GM21825 (cell line): Measurements from ENCODE around the gene SAMD4A.

Experiments used
- ATAC-seq: cut with Tn5 transposase; IDR thresholded peaks from one replicate; pipeline ENCODE4 v1.9.1; 2021; ENCODE audit warnings: mild to moderate bottlenecking, moderate library complexity; ENCODE audit not compliant: unreplicated experiment

Gene SAMD4A, protein sequence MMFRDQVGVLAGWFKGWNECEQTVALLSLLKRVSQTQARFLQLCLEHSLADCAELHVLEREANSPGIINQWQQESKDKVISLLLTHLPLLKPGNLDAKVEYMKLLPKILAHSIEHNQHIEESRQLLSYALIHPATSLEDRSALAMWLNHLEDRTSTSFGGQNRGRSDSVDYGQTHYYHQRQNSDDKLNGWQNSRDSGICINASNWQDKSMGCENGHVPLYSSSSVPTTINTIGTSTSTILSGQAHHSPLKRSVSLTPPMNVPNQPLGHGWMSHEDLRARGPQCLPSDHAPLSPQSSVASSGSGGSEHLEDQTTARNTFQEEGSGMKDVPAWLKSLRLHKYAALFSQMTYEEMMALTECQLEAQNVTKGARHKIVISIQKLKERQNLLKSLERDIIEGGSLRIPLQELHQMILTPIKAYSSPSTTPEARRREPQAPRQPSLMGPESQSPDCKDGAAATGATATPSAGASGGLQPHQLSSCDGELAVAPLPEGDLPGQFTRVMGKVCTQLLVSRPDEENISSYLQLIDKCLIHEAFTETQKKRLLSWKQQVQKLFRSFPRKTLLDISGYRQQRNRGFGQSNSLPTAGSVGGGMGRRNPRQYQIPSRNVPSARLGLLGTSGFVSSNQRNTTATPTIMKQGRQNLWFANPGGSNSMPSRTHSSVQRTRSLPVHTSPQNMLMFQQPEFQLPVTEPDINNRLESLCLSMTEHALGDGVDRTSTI

DNA sequence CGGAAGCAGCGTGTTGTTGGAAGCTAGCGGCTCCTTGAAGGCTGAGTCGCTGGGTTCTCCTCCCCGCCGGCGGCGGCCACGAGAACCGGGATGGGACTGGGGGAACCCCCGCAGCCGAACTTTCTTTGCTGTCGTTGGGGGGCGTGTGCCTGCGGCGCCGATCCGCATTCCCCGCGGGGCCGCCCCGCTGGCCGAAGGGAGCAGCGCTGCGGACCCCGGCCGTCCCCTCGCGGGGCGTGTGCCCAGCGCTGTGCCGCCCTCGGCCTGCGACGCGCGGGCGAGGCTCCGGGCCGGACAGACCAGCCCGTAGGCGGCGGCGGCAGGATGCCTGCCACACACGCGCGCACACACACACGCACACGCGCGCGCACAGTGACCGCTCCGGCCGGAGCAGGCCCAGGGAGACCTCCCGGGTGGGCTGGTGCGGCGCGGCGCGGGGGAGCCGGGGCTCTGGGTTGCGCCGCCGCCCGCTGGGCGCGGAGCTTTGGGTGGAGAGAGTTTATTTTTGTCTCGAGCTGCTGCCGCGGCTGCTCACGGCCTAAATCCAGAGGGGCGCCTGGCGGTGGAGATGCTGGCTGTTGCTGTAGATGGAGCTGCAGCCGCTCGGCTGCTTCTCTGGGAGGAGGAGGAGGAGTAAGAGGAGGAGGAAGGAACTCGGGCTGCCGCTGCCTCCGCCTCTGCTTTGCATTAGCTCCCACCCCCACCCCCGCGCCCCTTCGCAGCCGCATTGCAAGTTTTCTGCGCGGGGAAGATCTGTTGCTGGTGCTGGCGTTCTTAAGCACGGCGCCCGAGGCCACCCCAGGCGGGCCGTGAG is at the start of gene SAMD4A:
TSS of gene SAMD4A (plus strand) at position 719 of the 814 bp plus-strand sequence. CDS start 789 bp downstream, outside the sequence.
- ATAC-seq = peak; percentile 31

DNA sequence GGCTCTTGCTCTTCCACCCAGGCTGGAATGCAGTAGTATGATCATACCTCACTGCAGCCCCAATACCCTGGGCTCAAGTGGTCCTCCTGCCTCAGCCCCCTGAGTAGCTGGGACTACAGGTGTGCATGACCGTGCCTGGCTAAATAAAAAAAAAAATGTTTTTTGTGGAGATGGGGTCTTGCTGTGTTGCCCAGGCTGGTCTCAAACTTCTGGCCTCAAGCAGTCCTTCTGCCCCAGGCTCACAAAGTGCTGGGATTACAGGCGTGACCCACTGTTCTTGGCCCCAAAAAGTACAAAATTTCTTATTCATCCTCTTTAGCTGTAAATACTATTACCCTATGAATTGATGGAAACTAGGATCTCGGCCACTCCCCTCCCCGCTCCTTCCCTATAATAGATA is 42.5 kb upstream of the SAMD4A start:
- no peak for ATAC-seq

DNA sequence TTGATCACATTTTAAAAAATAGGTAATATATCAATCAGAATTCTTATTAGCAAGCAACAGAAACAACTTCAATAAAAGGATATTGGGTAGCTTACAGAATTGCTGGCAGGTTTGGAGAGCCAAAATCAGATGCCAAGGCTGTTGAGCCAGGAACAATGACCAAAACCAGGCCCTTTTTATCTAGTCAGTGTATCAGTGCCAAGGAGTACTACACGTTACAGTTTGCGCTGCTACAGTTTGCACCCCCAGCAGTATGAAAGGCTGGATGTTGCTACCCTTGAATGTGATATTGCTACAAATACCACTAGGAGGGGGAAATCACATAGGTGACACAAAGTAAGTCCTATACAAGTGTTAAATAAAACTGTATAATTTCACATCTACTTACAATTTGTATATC is 38.0 kb upstream of the SAMD4A start:
- ATAC-seq = no peak

DNA sequence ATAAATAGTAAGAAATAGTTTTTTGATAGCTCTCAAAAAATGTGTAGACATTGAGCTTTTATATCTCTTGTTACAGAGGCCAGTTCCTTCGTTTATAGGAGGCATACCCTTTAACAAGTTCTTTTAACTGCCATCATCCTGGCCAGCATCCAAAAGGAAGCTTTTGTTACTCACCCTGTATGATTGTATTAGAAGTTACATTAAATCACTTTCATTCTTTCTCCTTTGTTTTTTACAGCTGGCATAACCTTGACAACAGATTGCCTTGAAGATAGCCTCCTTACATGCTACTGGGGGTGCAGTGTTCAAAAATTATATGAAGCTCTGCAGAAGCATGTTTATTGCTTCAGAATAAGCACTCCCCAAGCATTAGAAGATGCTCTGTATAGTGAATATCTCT is 37.1 kb upstream of the SAMD4A start:
- no peak for ATAC-seq

DNA sequence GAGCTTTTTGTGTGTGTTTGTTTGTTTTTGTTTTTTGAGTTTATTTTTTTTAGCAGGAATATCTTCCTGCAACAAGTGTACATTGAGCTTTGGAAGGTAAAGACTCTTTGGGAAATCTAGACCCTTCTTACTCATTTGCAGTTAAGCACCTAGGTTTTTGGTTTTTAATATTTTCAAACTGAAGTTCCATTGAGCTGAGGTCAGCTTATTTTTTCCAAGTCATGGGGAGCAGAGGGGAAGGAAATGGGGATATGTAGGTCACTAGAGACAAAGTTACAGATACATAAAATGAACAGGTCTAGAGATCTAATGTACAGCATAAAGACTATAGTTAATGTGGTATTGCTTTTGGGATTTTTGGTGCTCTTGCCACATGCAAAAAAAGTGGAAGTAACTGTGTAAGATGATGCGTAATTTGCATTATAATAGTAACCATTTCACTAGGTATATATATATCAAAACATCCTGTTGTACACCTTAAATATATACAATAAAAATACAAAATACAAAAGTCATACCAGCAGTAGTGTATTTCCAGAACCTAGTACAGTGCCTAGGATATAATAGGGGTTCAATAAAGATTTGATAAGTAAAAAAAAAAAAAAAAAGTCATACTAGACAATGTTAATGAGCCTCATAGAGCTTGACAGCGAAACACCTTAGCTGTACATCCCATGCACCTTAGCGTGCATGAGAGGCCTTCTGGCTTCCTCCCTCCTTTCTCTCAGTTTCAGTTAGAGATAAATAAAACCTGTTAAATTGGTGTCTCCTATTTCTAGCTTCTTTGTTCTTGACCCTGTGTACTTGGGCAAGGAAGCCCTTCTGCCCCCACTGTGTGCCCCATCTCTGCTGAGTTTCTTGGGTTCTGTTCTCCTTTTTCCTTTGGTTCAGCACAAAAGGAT is 34.6 kb upstream of the SAMD4A start:
- peak; percentile 87 for ATAC-seq

DNA sequence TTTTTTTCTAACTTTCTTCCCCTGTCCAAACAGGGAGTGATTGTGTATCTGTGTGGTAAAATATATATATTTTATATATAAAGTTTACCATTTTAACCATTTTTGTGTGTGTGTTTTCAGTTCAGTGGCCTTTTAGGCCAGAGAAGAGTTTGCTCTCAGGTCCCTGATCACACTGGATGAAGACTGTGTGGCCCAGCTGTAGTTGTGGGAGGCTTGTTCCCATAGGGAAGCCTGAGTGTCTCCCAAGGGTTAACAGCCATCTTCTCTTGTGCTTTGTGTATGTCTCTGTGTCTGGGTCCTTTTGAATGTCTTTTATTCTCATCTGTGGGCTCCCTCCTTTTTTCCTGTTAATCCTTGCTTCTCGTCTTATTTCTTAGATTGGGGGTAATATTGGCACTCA is 33.8 kb upstream of the SAMD4A start:
- ATAC-seq = peak; percentile 26

DNA sequence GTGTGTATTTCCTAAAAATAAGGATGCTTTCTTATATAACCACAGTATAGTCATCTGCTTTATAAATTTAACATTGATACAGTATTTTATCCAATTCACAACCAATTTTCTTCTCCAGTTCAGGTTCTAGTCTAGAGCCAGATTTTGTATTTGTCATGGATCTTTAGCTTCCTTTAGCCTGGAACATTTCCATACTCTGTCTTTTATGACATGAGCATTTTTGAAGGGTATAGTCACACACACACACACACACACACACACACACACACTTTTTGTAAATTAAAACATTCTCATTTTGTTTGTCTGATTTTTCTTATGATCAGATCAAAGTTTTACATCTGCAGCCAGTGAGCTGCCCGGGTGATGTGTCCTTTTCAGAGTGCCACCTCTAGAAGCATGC is 31.8 kb upstream of the SAMD4A start:
- no peak for ATAC-seq

DNA sequence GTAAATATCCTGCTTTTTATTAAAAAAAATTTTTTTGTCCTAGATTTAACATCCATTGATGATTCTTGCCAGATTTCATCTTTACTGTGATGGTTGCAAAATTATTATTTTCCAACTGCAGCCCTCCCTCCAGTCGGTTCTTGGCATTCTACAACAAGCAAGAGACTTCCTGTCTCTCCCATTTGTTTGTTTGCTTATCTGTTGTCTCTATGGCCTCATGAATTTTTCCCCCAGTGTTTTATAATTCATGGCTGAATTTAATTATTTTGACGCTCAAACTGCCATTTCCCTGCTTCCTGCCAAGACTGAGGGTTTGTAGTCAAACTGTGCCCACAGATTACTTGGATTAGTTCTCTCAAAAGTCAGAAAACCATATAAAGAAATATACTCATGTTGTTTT is 31.3 kb upstream of the SAMD4A start:
- no peak for ATAC-seq

DNA sequence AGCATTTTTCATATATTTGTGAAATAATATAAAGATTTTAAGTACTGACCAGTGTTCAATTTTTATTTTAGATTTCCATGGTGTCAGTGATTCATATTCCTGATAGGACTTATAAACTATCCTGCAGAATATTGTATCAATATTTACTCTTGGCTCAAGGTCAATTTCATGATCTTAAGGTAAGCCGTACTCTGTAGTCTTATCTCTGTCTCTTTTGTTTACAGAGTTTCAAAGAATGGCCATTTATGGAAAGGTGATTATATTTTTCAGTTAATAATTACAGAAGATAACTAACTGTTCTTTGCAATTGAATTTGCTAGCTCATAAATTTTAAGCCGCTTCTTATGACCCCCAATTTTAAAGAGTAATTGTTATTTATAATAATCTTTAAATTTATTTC is 29.3 kb upstream of the SAMD4A start:
- ATAC-seq = no peak

DNA sequence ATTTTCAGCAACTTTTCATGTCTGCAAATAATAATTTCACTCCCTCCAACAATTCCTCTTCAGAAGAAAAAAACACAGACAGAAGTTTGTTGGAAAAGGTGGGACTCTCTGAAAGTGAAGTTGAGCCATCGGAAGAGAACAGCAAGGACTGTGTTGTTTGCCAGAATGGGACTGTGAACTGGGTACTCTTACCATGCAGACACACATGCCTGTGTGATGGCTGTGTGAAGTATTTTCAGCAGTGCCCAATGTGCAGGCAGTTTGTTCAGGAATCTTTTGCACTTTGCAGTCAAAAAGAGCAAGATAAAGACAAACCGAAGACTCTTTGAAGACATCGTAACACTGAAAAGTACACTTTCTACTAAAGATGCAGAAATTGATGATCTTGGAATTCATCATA is 28.9 kb upstream of the SAMD4A start:
- ATAC-seq = no peak

DNA sequence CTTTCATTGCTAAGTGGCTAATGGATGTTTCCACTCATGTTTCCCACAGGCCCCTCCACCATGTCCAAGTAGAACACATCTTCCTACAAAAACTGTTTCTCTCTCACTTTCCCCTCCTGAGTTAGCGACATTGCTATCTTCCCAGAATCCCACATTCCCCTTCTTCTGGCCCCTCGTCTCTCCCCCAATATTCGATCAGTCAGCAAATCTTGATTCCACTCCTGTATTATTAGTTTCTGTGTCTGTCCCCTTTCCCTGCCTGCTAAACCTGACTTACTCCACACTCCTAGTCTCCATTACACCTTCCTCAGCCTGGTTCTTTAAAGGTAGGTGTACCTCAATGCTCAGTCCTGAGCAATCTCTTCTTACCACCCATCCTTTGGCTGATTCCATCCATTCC is 19.3 kb upstream of the SAMD4A start:
- ATAC-seq = no peak

DNA sequence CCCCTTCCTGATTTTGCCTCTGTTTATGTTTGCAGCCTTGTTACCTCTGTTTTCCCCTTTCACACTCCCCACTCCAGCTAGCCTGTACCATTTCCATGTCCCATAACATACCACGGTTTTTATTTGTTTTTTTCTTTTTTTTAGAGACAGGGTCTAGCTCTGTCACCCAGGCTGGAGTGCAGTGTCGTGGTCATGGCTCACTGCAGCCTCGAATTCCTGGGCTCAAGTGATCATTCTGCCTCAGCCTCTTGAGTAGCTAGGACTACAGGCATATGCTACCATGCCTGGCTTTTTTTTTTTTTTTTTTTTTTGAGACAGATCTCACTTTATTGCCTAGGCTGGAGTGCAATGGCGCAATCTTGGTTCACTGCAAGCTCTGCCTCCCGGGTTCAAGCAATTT is 18.4 kb upstream of the SAMD4A start:
- no peak for ATAC-seq

DNA sequence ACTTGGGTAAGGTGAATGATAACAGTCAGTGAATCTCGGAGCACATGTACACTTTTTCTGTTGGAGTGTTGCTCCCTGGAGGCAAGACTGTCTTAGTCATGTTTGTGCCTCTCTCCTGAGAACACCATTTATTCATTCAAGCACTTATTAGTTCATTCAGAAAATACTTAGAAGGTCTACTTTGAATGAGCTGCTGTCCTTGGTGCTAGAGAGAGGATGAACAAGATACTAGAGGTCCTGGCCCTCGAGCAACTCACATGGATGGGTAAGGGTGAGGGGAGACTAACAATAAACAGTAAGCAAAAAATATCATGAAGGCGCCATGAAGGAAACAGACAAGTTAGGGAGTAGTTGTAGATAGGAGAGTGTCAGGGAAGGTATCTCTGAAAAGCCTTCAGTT is 17.1 kb upstream of the SAMD4A start:
- no peak for ATAC-seq

DNA sequence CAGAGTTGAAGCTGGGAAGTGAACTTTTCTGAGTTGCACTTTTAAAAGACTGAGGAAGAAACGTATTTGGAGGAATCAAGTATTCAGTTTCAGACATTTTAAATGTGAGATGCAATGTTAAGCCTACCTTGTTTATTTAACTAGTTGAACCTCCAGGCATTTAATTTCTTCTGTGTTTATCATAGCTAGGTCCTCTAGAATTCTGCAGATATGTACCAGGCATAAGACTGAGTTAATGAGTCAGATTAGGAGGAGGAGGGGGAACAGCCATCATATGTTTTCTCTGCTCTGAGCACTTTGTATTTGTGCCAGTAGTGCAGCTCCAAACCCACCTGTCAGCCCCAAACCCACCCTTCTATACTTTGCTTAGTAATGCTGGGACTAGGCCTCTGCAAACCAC is 16.4 kb upstream of the SAMD4A start:
- ATAC-seq = no peak

DNA sequence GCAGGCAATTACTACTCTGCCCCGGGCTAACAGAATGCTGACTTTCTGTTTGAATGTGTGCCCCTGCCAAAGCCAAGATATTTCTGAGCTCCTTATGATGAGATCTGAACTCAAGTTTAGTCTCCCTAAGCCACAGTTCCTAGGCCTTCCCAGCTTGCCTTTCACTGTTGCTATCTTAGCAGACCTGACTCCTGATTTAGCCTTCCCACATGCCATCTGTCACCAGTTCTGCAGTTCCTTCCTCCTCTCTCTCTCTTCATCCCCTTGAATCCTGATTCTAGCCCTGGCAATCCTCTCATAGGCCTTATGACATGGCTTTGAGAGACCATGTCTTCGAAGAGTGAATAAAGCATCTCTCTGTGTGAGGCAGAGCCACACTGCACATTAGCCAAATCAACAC is 12.5 kb upstream of the SAMD4A start:
- ATAC-seq = no peak

DNA sequence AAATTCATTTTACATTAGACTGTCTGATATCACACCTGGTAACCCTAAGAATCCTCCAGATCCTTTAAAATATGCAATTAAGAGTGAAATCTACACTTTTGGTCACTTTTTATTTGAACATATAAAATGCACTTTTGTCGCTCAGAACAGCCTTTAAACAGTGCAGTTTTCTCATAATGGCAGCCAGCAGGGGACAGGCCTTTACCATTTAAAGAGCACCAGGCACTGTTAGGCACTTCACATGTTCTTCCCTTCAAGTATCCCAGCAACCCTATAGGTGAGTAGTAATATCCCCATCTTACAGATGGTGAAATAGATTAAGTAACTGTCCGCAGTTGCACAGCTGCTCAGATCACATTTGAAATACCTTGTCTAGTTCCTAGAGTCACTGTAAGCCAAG is 11.3 kb upstream of the SAMD4A start:
- ATAC-seq = no peak

DNA sequence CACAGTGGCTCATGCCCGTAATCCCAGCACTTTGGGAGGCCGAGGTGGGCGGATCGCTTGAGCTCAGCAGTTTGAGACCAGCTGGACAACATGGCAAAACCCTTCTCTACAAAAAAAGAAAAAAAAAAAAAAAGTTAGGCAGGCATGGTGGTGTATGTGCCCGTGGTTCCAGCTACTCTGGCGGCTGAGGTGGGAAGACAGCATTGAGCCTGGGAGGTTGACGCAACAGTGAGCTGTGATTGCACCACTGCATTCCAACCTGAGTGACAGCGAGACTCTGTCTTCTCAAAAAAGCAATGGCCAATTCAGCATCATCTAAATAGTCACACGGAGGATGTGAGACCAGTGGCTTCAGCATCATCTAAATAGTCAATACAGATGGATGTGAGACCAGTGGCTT is 10.4 kb upstream of the SAMD4A start:
- no peak for ATAC-seq

DNA sequence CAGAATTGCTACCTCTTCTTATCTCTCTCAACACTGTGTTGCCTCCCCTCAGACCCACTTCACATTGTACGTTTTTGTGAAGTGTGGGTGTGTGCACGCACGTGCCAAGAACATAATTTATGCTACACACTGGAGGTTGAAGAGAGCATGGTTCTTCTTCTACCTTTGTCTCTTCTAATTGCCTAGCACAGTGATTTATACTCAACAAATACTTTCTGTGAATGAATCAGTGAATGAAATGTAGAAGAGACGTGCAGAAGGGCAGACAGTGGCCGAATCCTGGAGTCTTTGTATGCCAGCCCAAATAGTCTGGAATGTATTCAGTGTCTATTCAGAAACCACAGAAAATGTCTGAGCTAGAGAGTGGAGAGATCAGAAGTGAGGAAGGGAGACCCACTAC is 4.6 kb upstream of the SAMD4A start:
- ATAC-seq = no peak

DNA sequence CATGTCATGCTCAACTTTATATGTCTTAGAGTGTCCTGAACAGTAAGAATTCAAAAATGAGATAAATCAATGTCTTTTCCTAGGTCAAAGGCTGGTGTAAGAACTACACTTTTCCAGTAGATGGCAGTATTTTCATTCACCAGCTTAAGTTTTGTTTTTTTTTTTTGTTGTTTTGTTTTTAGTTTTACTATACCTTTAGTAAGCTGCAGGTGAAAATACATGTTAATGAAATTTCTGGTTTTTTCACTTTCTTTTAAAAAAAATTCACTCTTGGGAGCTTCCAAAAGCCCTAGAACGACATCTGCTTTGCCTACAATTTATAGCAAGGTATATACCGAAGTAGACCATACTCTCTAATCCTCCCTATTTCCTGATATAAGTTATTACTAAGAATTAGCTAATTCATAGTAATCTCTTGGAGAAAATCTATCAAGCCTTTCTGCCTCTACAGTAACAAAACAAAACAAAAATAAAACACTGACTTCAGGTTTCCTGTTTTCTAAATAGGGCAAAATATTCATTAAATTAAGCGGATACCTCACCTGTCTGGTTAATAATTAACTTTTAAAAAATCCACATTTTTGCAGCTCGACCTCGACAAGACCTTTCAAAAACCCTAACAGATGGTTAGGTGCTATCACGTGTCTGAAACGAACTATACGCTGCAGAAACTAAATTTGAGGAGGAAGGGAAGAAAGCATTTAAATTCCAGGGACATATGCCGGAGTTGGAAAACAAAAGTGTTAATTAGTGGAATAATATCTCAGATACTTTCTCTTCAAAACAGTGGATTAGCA is 2.7 kb upstream of the SAMD4A start:
- no peak for ATAC-seq
